WERI-Rb-1 (cell line): ENCODE results near the gene GALNTL6.

Experiments
- DNase-seq: peaks from one replicate; pipeline ENCODE4 v3.0.0-alpha.2; 2020
- H3K27ac ChIP-seq: fragments of 250-450 bp; sonication (Bioruptor Pico); 2 replicates; pipeline ENCODE4 v1.5.1; 2020; ENCODE audit warnings: mild to moderate bottlenecking, moderate library complexity
- H3K27me3 ChIP-seq: fragments of 250-450 bp; sonication (Bioruptor Pico); 2 replicates; pipeline ENCODE4 v1.5.1; 2021; ENCODE audit warnings: mild to moderate bottlenecking, low read depth, moderate library complexity; ENCODE audit not compliant: insufficient read depth, severe bottlenecking
- H3K36me3 ChIP-seq: fragments of 250-450 bp; sonication (Bioruptor Pico); 2 replicates; pipeline ENCODE4 v1.5.1; 2020; ENCODE audit warnings: mild to moderate bottlenecking, moderate library complexity
- H3K4me3 ChIP-seq: 2 replicates; pipeline ENCODE4 v1.5.1; 2011; ENCODE audit warnings: low read depth, mild to moderate bottlenecking, control low read depth, low read length
- H3K9me3 ChIP-seq: fragments of 250-450 bp; sonication (Bioruptor Pico); 2 replicates; pipeline ENCODE4 v1.5.1; 2021; ENCODE audit warnings: mild to moderate bottlenecking, moderate library complexity; ENCODE audit not compliant: severe bottlenecking
- TF ChIP-seq, protein P1 (sequence below): IDR thresholded peaks from 2 replicates; pipeline ENCODE4 v1.5.1; 2011; ENCODE audit warnings: low read depth, mild to moderate bottlenecking, control low read depth, inconsistent platforms, low read length

GALNTL6 gene

DNA sequence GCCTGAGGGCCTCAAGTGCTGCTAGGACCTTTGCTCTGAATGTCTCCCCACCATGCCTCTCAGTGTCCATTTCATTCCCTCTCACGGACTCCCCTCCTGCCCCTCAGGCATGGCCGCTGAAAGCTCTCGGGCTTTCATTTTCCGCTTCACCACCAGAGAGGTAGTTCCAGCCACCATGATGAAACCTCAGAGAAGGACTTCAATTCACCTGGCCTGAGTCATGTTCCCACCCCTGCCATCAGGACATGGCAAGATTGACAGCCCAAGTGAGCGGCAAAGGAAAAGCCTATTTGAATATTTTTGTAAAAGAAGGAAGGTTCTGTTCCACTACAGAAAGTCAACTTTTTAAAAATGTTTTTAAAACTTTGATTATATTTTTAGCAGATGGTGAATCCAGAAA lies 1106.1 kb downstream of the GALNTL6 start:
- TF ChIP-seq, protein P1, sequence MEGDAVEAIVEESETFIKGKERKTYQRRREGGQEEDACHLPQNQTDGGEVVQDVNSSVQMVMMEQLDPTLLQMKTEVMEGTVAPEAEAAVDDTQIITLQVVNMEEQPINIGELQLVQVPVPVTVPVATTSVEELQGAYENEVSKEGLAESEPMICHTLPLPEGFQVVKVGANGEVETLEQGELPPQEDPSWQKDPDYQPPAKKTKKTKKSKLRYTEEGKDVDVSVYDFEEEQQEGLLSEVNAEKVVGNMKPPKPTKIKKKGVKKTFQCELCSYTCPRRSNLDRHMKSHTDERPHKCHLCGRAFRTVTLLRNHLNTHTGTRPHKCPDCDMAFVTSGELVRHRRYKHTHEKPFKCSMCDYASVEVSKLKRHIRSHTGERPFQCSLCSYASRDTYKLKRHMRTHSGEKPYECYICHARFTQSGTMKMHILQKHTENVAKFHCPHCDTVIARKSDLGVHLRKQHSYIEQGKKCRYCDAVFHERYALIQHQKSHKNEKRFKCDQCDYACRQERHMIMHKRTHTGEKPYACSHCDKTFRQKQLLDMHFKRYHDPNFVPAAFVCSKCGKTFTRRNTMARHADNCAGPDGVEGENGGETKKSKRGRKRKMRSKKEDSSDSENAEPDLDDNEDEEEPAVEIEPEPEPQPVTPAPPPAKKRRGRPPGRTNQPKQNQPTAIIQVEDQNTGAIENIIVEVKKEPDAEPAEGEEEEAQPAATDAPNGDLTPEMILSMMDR = no peak
- DNase-seq = no peak
- peaks cover 5% of the 10 kb centered on the region for H3K9me3 ChIP-seq
- no peak overlapping the region for H3K27ac ChIP-seq
- H3K36me3 ChIP-seq = no peaks in the 10 kb centered on the region
- no peaks in the 10 kb centered on the region for H3K27me3 ChIP-seq
- H3K4me3 ChIP-seq = no peak overlapping the region

DNA sequence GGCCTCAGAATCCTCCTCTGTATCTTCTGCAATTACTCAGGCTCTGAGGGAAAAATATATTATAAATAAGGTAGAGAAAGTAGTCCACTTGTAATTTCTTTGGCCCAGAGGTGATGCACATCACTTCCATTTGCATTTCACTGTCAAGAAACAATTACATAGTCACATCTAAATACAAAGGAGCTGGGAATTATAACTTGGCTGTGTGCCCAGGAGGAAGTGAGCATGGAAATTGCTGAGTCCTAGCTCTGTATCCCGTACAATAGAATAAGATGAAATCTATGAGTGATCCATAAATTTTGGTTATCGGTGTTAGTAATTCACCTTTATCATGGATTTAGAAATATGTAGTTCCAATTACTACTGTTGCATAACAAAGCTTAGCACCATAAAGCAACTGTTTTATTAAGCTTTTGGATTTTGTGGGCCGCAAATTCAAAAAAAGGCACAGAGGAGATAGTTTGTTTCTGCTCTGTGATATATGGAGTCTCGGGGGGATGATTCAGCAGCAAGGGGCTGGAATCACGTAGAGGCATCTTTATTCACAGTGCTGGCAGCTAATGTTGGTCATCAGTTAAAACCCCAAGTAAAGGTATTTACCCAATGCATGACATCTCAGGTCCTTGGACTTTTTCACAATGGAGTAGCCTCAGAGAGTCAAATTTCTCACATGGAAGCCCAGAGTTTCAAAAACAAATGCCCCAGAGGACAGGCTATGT lies 1114.1 kb downstream of the GALNTL6 start:
- Histone ChIP-seq H3K4me3 (no peak overlapping the region), H3K27me3 (no peaks in the 10 kb centered on the region), H3K36me3 (no peaks in the 10 kb centered on the region), H3K27ac (no peak overlapping the region), H3K9me3 (no peaks in the 10 kb centered on the region)
- TF ChIP-seq, protein P1 = no peak
- DNase-seq = no peak

DNA sequence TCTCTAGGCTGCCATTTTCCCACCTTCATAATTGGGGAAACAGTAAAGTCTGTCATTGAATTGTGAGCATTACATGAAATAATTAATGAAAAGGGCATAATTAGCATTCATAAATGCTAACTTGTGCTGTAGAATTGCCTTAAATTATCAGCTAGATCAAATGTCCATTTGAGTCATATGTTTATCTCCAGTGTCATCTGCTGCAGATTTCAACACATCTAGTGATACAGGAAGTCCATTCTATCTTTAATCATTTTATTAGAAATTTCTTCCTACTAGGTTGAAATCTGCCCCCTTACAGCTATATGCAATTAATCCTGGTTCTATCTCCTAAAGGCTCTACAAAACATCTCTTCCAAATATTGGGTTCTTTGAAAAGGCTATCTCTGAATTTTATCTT lies 1115.1 kb downstream of the GALNTL6 start:
- no peaks in the 10 kb centered on the region for H3K27me3 ChIP-seq
- no peak for DNase-seq
- no peak overlapping the region for H3K4me3 ChIP-seq
- TF ChIP-seq, protein P1 = no peak
- no peaks in the 10 kb centered on the region for H3K9me3 ChIP-seq
- H3K27ac ChIP-seq = no peak overlapping the region
- no peaks in the 10 kb centered on the region for H3K36me3 ChIP-seq

DNA sequence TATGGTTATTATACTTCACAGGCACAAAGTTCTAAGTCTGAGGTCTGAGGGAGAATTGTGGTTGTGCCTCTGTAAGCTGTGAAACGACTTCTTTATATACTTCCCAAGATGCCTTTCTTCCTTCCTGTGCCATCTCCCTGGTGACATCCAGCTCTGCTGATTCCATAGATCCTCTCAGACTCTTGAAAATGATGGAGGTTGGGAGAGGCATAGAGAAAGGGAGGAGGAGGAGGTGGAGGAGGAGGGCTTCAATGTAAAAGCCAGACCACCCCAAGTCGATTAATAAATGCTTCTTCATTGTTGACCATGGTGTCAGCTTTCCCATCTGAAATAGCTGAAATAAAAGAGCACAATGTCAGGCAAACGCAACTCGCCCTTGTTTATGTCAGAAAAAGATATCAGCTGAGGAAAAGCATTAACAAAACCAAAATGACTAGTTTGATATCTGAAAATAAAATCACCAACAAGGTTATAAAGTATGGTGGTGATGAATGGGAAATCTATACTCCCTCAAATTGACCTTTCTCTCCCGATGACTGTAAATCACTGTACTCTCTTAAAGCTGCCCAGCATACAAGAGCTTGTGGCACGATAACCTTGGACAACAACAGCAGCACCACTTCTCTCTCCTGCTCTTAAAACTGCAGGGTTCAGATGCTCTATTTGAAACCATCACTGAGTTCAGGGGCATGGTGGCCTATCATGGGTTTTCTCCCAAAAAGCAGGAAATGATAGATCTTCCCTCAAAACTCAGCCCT lies 1125.0 kb downstream of the GALNTL6 start:
- no peaks in the 10 kb centered on the region for H3K27me3 ChIP-seq
- no peak for DNase-seq
- no peak overlapping the region for H3K27ac ChIP-seq
- H3K4me3 ChIP-seq = no peak overlapping the region
- no peaks in the 10 kb centered on the region for H3K36me3 ChIP-seq
- TF ChIP-seq, protein P1 = no peak
- no peaks in the 10 kb centered on the region for H3K9me3 ChIP-seq

DNA sequence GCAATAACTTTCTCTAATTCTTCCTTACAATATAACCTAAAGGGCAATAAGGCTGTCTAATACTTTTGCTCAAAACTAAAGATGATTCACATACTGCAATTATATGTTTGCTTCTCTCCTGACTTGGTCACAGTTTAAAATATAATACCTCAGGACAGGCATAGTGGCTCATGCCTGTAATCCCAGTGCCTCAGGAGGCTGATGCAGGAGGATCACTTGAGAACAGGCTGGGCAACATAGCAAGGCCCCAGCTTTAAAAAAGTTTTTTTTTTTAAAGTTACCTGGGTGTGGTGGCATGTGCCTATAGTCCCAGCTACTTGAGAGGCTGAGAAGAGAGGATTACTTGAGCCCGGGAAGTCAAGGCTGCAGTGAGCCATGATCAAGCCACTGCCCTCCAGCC lies 1125.7 kb downstream of the GALNTL6 start:
- Histone ChIP-seq H3K9me3 (no peaks in the 10 kb centered on the region), H3K27me3 (no peaks in the 10 kb centered on the region), H3K36me3 (no peaks in the 10 kb centered on the region), H3K27ac (no peak overlapping the region), H3K4me3 (no peak overlapping the region)
- TF ChIP-seq, protein P1 = no peak
- no peak for DNase-seq
